ENCODE results near the gene TENT4B.
A peak's percentile ranks its signal among the peaks of the same experiment; 100 is the strongest.

Gene TENT4B

GRCh38 chr16:50208460-50208931 is 55.4 kb downstream of the TENT4B start:
- Mint-ChIP-seq H3K4me1 (peaks cover 48% of the 10 kb centered on the region), H3K36me3 (ENCODE audit: low read depth) (peaks cover 4% of the 10 kb centered on the region), H3K4me3 (no peak overlapping the region), H3K27ac (peak overlapping the region; percentile 38 to 85 (median 51)), H3K27me3 (ENCODE audit: low read depth) (no peaks in the 10 kb centered on the region), H3K9me3 (no peaks in the 10 kb centered on the region)
- no peak for TF ChIP-seq CTCF (IDR thresholded peaks at IDR 0.05; ENCODE audit: unreplicated experiment in 3 of 3)

GRCh38 chr16:50209546-50210265 is 56.6 kb downstream of the TENT4B start:
- no peaks in the 10 kb centered on the region for H3K27me3 Mint-ChIP-seq (ENCODE audit: low read depth)
- TF ChIP-seq CTCF (IDR thresholded peaks at IDR 0.05; ENCODE audit: unreplicated experiment in 3 of 3) = no peak
- peaks cover 37% of the 10 kb centered on the region for H3K4me1 Mint-ChIP-seq
- H3K4me3 Mint-ChIP-seq = no peak overlapping the region
- H3K9me3 Mint-ChIP-seq = no peaks in the 10 kb centered on the region
- peaks cover 9% of the 10 kb centered on the region for H3K36me3 Mint-ChIP-seq (ENCODE audit: low read depth)
- H3K27ac Mint-ChIP-seq = peak overlapping the region; percentile 32 to 76 (median 66)

- no peak overlapping the region for H3K4me3 Mint-ChIP-seq
- peak overlapping the region; percentile 32 to 76 (median 66) for H3K27ac Mint-ChIP-seq
- peaks cover 14% of the 10 kb centered on the region for H3K36me3 Mint-ChIP-seq (ENCODE audit: low read depth)
- H3K4me1 Mint-ChIP-seq = peaks cover 30% of the 10 kb centered on the region
- H3K27me3 Mint-ChIP-seq (ENCODE audit: low read depth) = no peaks in the 10 kb centered on the region
- peak; percentile 70 to 73 (median 72) for TF ChIP-seq CTCF (IDR thresholded peaks at IDR 0.05; ENCODE audit: unreplicated experiment in 3 of 3)
- H3K9me3 Mint-ChIP-seq = no peaks in the 10 kb centered on the region
Measured at GRCh38 chr16:50210266-50211038, 57.3 kb downstream of the TENT4B start.

- Mint-ChIP-seq H3K9me3 (no peaks in the 10 kb centered on the region), H3K4me1 (peaks cover 17% of the 10 kb centered on the region), H3K27ac (no peak overlapping the region), H3K36me3 (ENCODE audit: low read depth) (peaks cover 28% of the 10 kb centered on the region), H3K4me3 (no peak overlapping the region), H3K27me3 (ENCODE audit: low read depth) (no peaks in the 10 kb centered on the region)
- peak; percentile 73 to 89 (median 75) for TF ChIP-seq CTCF (IDR thresholded peaks at IDR 0.05; ENCODE audit: unreplicated experiment in 3 of 3)
Measured at GRCh38 chr16:50213939-50214519, 60.9 kb downstream of the TENT4B start.

- no peak overlapping the region for H3K4me3 Mint-ChIP-seq
- H3K27ac Mint-ChIP-seq = no peak overlapping the region
- peaks cover 2% of the 10 kb centered on the region for H3K4me1 Mint-ChIP-seq
- no peak for TF ChIP-seq CTCF (IDR thresholded peaks at IDR 0.05; ENCODE audit: unreplicated experiment in 3 of 3)
- no peaks in the 10 kb centered on the region for H3K9me3 Mint-ChIP-seq
- H3K27me3 Mint-ChIP-seq (ENCODE audit: low read depth) = no peaks in the 10 kb centered on the region
- H3K36me3 Mint-ChIP-seq (ENCODE audit: low read depth) = peaks cover 28% of the 10 kb centered on the region
Measured at GRCh38 chr16:50215680-50216079, 62.6 kb downstream of the TENT4B start.
